Superior temporal gyrus (tissue), 1 donor: ENCODE measurements around the gene RPAP2.
A peak's percentile ranks its signal among the peaks of the same experiment; 100 is the strongest.
"Not testable (repeated sequence)": the region's sequence is repeated elsewhere in the genome, so short reads cannot be mapped to it uniquely, and the experiment has no call there.

Experiments used
- DNase-seq: peaks from one replicate; pipeline ENCODE4 v3.0.0-alpha.2; 2016; ENCODE audit errors: extremely low spot score

RPAP2 gene

GRCh38 chr1:92376345-92376744 lies 77.5 kb downstream of the RPAP2 start:
- no peak for DNase-seq

- DNase-seq = not testable (repeated sequence)
Measured at GRCh38 chr1:92377991-92378390, 79.1 kb downstream of the RPAP2 start.

- DNase-seq = no peak
Measured at GRCh38 chr1:92380867-92381266, 82.0 kb downstream of the RPAP2 start.

DNA sequence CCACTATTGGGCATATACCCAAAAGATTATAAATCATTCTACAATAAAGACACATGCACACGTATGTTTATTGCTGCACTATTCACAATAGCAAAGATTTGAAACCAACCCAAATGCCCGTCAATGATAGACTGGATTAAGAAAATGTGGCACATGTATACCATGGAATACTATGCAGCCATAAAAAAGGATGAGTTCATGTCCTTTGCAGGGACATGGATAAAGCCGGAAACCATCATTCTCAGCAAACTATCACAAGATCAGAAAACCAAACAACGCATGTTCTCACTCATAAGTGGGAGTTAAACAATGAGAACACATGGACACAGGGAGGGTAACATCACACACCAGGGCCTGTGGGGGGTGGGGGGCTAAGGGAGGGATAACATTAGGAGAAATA lies 95.1 kb downstream of the RPAP2 start:
- not testable (repeated sequence) for DNase-seq

GRCh38 chr1:92398519-92398918 lies 99.7 kb downstream of the RPAP2 start:
- DNase-seq = no peak

DNA sequence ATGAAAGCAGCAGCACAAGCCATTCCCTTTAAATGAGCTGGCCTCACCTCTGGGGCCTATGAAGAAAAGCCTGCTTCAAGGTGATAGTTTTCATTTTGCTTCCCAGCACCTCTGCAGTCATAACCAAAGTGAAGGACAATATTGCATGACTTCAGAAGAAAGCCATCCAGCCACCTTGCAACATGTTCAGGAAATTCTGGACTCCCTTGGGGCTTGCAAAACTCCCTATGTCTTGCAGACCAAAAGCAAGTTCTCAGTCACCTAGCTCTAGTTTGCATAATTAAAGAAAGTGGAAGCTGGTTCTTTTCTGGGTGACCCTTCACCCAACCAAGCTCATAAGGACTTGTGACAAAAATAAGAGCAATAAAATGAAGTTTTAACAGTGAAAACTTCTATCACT lies 100.2 kb downstream of the RPAP2 start:
- DNase-seq = no peak

DNA sequence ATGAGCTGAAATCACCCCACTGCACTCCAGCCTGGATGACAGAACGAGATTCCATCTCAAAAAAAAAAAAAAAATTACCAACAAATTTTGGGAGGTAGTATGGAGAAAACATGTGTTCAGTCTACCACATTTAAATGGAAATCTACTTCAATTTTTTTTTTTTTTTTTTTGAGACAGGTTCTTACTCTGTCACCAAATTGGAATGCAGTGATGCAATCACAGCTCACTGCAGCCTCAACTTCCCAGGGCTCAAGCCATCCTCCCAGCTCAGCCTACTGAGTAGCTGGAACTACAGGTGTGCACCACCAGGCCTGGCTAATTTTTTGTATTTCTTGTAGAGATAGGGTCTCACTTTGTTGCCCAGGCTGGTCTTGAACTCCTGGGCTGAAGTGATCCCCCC lies 105.8 kb downstream of the RPAP2 start:
- no peak for DNase-seq

- DNase-seq = no peak
Measured at GRCh38 chr1:92408825-92409224, 110.0 kb downstream of the RPAP2 start.

- DNase-seq = no peak
Measured at GRCh38 chr1:92409946-92410549, 111.2 kb downstream of the RPAP2 start.

DNA sequence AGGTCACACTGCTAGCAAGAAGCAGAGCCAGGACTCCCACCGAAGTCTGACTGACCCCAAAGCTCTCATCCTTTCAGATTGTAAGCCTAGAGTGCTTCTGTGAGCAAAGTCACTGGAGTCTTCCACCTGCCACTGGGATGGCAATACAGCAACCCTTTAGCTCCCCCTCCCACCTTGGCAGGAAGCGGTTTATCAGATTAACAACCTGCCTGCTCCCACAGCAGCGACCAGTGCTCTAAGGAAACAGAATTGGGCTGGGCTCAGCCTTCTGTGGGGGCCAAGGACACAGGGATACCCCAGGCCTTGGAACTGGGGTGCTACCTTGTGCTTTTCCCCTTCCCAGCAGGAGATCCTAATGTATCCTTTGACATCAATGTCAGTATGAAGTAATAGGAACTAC lies 111.8 kb downstream of the RPAP2 start:
- no peak for DNase-seq

DNA sequence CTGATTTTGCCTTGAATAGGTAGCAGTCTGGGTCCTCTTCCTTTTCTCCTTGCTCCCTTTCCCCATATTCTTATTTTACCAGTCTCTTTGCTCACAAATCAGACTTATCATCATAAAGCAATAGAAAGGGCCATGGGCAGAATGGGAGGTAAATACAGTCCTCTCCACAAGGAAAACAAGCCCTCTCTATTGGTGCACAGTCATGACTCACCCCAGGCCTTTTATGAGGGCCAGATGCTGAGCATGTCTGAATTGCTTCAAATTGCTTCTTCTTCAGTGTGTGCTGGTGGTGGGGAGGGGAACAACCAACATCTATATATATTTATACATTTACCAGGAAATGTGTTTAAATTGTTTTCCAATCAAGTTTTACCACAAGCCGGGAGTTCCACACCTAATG lies 112.7 kb downstream of the RPAP2 start:
- no peak for DNase-seq

- no peak for DNase-seq
Measured at GRCh38 chr1:92419642-92420041, 120.8 kb downstream of the RPAP2 start.

GRCh38 chr1:92424381-92424780 lies 125.5 kb downstream of the RPAP2 start:
- no peak for DNase-seq

DNA sequence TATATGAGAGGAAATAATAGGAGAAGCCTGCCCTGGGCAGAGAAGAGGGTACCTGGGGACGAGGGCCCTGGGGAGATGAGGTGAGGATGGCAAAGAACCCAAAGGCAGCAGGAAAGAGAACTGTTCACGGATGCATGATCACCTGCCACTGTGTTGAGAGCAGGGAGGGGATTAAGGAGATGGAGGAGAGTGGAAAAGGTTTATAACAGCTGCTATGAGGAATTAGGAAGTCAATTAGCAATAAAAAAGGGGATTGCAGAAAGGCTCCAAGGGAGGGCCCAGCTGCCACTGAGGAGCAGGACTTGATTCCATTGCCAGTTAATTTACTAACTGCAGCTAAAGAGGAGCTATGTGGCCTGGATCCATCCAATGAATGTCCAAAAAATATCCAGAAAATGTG lies 126.8 kb downstream of the RPAP2 start:
- DNase-seq = no peak

DNA sequence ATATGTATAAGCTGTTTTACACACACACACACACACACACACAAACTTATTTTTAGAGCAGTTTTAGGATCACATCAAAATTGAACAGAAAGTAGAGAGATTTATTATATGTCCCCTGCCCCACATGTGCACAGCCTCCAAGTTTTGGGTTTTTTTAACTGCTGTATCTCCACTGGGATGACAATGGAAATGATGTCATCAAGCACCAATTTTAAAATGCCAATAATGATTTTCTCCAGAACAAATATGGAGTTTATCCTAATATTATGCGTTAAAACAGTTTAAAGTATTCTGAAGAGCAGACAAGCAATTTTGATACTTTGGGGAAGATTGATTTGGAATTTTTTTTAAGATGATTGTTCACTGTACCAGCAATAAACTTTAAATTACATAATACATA lies 131.2 kb downstream of the RPAP2 start:
- no peak for DNase-seq

DNA sequence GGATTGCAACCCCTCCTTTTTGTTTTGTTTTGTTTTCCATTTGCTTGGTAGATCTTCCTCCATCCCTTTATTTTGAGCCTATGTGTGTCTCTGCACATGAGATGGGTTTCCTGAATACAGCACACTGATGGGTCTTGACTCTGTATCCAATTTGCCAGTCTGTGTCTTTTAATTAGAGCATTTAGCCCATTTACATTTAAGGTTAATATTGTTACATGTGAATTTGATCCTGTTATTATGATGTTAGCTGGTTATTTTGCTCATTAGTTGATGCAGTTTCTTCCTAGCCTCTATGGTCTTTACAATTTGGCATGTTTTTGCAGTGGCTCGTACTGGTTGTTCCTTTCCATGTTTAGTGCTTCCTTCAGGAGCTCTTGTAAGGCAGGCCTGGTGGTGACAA lies 135.7 kb downstream of the RPAP2 start:
- not testable (repeated sequence) for DNase-seq

- DNase-seq = peak; percentile 2
Measured at GRCh38 chr1:92439291-92439690, 140.4 kb downstream of the RPAP2 start.

- DNase-seq = no peak
Measured at GRCh38 chr1:92441316-92441696, 142.4 kb downstream of the RPAP2 start.

DNA sequence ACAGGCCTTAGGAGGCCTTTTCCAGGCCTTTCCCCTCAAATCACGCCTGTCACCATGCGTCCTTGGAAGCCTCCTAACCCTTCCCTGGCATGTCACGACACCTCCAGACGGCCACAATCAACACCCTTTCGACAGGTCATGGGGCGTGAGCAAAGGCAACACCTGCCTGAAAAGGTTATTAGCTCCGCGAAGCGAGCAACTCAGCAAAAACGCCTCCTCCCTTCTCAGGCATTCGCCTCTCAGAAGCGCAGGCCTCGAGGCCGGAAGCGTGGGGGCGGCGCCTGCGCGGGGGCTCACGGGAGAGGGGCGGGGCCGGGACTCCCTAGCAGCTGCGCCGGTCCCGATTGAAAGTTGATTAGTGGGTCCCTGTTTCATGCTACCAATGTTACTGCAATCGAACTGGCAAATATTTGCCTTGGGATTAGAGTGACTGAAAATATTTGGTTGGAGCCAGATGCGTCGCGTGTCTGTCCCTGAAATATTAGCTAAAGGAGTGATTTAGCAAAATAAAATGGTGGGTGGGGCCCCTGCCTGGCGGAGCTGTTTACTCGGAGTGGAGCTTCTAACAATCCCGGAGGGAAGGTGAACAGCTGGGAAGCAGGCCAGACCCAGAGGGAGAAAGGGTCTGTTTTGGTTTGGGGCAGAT lies 143.0 kb downstream of the RPAP2 start:
- DNase-seq = no peak

GRCh38 chr1:92442351-92442750 lies 143.5 kb downstream of the RPAP2 start:
- peak; percentile 20 for DNase-seq

DNA sequence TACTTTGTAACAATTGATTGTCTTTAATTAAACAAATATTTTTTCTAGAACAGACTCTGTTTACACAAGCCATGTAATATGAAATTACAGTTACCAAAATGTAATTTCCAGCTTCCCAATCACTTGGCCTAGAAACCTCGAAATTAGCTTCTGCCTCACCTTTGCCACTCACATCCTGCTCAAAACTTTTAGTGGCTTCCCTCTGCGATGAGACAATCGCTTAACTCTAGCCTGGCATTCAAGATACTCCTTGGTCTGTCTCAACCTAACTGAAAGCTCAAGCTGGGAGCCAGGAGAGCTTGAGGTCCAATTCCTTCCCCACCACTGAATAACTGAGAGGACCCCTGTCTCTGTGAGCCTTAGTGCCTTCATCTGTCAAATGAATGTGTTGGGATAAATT lies 145.0 kb downstream of the RPAP2 start:
- DNase-seq = no peak

GRCh38 chr1:92444351-92444750 lies 145.5 kb downstream of the RPAP2 start:
- DNase-seq = no peak

DNA sequence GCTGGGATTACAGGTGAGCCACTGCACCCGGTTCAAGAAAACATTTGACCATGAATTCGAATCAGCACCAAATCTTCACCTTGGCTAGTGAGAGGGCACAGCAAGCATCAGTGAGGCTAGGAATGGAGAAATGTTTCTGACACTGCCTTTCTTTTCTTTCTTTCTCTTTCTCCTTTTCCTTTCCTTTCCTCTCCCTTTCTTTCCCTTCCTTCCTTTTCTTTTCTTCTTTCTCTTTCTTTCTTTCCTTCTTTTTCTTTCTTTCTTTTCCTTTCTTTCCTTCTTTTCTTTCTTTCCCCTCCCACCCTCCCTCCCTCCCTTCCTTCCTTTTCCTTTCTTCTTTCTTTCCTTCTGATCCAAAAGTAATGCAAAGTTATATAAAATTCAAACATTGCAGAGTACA lies 147.0 kb downstream of the RPAP2 start:
- no peak for DNase-seq

- DNase-seq = no peak
Measured at GRCh38 chr1:92446546-92446945, 147.7 kb downstream of the RPAP2 start.
